ENCODE data around the gene CLECL1.
"Not testable (repeated sequence)": the region's sequence is repeated elsewhere in the genome, so short reads cannot be mapped to it uniquely, and the experiment has no call there.

The CLECL1 gene

DNA sequence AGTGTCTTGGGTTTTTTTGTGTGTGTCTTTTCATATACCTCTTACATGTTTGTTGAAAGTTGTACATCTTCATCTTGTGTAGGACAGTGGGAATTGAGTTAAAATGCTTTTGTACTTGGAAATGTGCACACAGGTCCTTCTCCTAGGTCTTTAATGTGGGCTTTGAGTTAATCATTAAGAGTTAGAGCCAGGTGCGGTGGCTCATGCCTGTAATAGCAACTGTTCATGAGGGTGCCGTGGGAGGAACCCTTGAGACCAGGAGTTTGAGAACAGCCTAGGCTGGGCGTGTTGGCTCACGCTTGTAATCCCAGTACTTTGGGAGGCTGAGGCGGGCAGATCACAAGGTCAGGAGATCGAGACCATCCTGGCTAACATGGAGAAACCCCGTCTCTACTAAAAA, 13.9 kb downstream of the CLECL1 start:
- no peak for DNase-seq

GRCh38 chr12:9717070-9717925, 15.6 kb downstream of the CLECL1 start:
- DNase-seq, result no peak

DNA sequence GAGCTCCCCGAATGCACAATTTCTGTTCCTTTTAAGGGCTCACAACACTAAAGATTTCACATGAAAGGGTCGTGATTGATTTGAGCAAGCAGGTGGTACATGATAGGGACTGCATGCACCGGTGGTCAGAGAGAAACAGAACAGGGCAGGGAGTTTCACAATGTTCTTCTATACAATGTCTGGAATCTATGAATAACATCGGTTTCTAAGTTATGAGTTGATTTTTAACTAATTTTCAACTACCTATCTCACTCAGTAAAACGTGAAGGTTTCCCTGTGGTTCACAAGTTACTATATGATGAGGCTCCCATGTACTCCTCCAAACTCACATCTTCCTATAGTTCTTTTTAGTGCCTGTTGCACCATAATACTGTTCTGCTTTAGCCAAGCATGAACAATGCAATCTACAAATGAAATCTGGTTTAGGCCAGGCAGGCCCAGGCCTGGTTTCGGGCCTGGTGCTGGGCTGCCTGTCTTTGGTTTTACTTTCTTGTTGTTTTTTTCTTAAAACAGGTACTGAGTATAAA, 19.8 kb downstream of the CLECL1 start:
- DNase-seq, result not testable (repeated sequence)

DNA sequence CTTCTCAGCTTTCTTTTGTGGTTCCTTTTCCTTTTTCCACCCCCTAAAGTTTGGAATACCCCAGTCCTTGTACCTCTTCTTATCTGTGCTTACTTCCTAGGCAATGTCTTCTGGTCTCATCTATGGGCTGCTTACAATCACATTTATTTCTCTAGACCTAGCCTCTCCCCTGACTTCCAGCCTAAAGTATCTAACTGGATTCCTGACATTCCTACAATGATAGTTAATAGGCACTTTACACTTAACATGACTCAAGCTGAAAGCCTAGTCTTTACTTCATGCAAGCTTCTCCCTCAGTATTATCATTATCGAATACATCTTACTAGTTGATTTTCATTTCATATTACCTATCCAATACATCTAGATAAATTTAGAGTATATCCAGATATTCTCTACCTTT, 21.2 kb downstream of the CLECL1 start:
- DNase-seq, result no peak

DNA sequence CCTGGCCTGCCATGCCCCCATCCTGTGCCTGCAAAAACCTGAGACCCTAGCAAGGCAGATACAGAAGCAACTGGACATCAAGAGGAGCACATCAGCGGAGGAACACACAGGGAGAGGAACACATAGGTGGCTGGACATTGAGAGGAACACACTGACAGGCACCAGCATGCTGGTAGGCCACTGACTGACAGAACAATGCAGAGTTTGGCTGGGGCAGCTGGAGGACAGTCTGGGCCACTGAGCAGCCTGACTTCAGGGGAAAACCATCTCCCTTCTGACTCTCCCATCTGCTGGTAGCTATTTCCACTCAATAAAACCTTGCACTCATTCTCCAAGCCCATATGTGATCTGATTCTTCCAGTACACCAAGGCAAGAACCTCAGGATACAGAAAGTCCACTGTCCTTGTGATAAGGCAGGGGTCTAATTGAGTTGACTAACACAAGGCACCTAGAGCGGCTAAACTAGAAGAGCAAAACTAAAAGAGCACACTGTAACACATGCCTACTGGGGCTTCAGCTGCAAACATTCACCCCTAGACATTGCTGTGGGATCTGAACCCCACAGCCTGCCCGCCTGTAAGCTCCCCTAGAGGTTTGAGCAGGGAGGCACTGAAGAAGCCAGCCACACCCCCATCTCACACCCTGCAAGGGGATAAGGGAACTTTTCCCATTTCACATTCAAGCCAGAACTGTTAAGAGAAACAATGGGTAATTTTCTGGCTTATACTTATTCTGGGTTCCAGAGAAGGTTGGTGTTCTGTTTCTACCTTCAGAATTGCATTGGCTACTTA, 22.1 kb downstream of the CLECL1 start:
- no peak for DNase-seq

DNA sequence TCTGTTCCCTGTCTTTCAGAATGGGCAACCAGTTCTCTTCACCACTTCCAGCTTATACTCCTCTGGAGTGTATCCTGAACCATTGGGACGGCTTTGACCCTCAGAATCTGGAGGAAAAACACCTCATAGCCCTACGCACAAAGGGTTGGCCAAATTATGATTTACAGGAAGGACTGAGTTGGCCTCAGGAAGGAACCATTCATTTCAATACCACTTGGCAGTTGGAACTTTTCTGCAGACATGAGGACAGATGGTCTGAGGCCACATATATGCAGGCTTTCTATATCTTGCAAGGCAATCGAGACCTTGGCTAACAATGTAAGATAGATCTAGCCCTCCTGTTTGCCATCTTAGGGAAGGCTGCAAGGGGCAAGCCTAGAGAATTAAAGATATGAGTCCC, 24.0 kb downstream of the CLECL1 start:
- DNase-seq, result no peak

DNA sequence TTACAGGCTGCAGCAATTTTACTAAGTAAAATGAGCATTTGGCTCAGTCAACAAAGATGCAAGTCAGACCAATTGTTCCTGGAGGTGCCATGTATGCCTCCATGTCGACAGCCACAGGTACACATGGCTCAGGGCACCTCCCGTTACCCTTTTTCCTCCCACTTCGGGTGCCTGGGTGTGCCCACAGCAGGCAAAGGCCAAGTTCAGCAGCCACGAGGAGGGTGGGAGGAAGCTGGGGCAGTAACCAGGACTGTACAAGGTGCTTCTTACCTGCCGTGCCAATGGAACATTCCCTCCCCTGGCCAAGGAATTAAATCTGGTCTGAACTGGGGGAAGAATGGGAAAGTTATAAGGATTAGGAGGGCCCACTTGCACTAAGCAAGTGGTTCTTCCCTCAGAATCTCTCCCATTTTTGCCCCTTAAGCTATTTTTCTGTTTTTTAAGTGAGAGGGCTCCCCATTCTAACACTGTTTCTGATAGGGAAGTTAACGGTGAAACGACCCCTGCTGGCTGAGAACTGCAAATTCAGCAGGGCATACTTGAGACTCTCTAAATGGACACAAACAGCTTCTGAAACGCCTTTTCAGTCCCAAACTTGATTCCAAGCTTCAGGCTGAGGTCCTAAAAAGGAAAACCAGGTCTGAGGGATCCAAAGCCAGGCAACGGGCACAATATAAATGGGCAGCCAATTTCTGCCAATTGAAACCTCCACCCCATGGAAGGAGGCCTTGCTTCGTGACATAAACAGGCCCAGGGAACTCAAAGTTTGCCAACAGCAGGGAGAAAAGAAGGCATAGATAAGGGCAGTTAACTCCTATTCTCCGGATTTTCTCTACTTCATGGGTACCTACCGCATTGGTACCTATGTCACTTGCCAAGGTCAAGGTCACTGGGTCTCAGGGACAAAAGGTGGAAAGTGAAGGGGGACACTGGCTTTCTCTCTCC, 24.8 kb downstream of the CLECL1 start:
- DNase-seq, result peak; percentile 62

GRCh38 chr12:9707356-9707755, 25.5 kb downstream of the CLECL1 start:
- DNase-seq, result no peak

GRCh38 chr12:9706086-9706685, 26.7 kb downstream of the CLECL1 start:
- DNase-seq, result no peak

GRCh38 chr12:9704561-9704960, 28.3 kb downstream of the CLECL1 start:
- not testable (repeated sequence) for DNase-seq

- no peak for DNase-seq
Observed at GRCh38 chr12:9702255-9702654, 30.6 kb downstream of the CLECL1 start.

GRCh38 chr12:9701380-9702154, 31.3 kb downstream of the CLECL1 start:
- DNase-seq, result no peak

DNA sequence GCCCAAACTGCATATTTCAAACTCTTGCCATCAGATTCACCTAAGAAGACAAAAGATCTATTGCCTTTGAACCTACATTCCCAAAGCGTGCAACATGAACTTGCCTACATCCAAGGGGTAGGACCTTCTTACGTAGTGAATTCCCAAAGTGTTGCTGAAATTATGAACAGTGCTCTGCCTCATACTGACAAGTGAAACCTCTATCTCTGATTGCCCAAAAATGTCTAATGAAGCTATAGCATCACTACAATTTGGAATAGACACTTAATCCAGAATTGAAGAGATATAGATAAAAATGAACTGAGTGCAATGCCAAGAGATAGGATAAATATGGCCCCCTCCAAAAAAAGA, 32.3 kb downstream of the CLECL1 start:
- no peak for DNase-seq

GRCh38 chr12:9699898-9700605, 32.8 kb downstream of the CLECL1 start:
- DNase-seq, result no peak

DNA sequence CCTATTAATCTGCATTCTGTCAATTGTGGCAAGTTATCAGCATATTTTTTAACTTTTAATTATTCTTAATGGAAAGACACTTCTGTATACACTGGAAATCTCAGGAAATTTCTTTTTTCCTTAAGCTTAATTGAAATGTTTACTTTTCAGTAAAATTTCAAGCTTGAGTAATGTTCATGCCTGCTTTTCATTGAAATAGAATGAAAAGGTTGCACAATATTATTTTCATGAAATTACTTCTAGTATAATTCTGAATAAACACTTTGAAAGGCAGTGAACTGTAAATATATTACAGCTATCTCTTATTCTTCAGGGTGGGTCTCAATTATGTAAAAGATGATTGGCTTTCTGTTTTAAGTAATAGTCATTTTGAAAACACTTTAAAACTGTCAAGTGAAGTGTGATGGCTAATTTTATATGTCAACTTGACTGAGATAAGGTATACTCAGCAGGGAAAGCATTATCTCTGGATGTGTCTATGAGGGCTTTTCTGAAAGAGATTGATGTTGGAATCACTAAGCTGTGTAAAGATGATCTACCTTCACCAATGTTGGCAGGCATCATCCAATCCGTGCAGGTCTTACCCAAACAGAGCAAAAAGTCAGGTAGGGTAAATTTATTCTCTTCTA, 33.5 kb downstream of the CLECL1 start:
- no peak for DNase-seq

DNA sequence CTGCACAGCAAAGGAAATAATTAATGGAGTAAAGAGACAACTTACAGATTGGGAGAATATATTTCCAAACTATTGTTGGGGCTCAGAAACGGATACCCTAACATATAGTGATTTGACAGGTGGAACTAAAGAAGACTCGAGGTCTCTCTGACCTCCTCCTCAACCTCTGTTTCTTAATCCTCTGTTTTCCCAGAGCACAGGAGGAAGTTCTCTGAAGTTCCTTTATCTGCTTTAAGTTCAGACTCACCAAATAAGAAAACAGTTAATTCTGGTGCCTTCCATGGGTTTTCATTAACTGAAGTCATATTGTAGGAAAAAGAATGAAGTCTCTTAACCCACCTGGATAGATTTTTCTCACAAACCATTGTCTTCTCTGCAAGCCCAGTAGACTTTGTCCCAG, 34.2 kb downstream of the CLECL1 start:
- DNase-seq, result no peak

DNA sequence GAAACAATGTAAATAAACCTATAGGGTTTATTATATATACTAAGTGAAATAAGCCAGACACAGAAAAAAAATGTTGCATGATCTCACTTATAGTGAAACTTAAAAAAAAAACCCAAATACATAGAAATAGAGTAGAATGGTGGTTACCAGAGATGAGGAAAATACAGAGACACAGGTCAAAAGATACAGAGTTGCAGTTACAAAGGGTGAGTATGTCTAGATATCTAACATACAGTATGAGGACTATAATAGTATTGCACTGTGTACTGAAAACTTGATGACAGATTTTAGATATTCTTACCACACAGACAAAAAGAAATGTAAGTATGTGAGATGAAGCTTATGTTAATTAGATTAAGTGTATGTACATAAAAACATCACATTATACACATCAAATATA, 35.3 kb downstream of the CLECL1 start:
- no peak for DNase-seq

DNA sequence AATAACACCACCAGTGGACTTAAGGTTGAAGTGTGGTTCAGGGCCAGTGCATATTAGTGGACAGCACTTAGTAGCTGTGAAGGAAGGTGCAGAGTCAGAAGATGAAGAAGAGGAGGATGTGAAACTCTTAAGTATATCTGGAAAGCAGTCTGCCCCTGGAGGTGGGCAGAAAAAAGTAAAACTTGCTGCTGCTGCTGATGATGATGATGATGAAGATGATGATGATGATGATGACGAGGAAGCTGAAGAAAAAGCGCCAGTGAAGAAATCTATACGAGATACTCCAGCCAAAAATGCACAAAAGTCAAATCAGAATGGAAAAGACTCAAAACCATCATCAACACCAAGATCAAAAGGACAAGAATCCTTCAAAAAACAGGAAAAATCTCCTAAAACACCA, 37.2 kb downstream of the CLECL1 start:
- DNase-seq, result not testable (repeated sequence)

GRCh38 chr12:9695150-9695549, 37.7 kb downstream of the CLECL1 start:
- not testable (repeated sequence) for DNase-seq

GRCh38 chr12:9694241-9694640, 38.7 kb downstream of the CLECL1 start:
- no peak for DNase-seq

All from effector CD4-positive, alpha-beta T cell (primary cell).